Effector memory CD8-positive, alpha-beta T cell (primary cell): ENCODE measurements around the gene PKHD1.
"Not testable (repeated sequence)": the region's sequence is repeated elsewhere in the genome, so short reads cannot be mapped to it uniquely, and the experiment has no call there.

Experiments used
- ATAC-seq: fragments of 150-1000 bp; cut with Tn5 transposase; replicated peaks from 2 replicates; pipeline ENCODE4 v1.10.0; 2021; ENCODE audit warnings: mild to moderate bottlenecking, moderate library complexity
- DNase-seq, 3 experiments: peaks; one replicate each; pipeline ENCODE4 v3.0.0; 2021
- H3K27ac Mint-ChIP-seq, 2 donors: one replicate each; pipeline ENCODE4 v1.8.0; 2022; ENCODE audit warnings: mild to moderate bottlenecking in 2 of 2, mixed read lengths in 2 of 2, moderate library complexity in 2 of 2
- H3K27me3 Mint-ChIP-seq, 2 donors: one replicate each; pipeline ENCODE4 v1.8.0; 2022; ENCODE audit warnings: mixed read lengths in 2 of 2
- H3K36me3 Mint-ChIP-seq: one replicate; pipeline ENCODE4 v1.8.0; 2022; ENCODE audit warnings: mild to moderate bottlenecking, moderate library complexity, mixed read lengths; ENCODE audit not compliant: insufficient read depth
- H3K4me1 Mint-ChIP-seq, 2 donors: one replicate each; pipeline ENCODE4 v1.8.0; 2022; ENCODE audit warnings: low read depth in 2 of 2, mixed read lengths in 2 of 2
- H3K4me3 Mint-ChIP-seq, 2 donors: one replicate each; pipeline ENCODE4 v1.8.0; 2022; ENCODE audit warnings: mild to moderate bottlenecking in 2 of 2, mixed read lengths in 2 of 2, moderate library complexity in 2 of 2
- H3K9me3 Mint-ChIP-seq, 2 donors: one replicate each; pipeline ENCODE4 v1.8.0; 2022; ENCODE audit warnings: mixed read lengths in 2 of 2

Gene PKHD1

DNA sequence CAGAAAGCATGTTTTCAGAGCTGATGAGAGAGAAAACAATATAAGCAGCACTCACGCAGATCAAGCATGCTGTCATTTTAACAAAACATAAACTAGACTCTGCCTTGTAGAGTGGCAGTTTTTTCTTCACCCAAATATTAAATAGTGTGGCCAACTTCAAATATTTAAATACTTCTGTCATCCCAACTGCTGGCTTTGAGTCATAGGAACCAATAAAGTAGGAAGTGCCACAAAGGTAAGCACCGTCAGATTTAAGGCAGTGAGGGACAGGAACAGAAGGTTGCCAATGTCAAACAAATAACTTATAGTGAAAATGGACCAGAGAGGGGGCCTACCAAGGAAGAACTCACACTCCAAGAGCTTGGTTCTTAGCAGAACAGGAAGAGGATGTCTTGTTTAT is 222.2 kb downstream of the PKHD1 start:
- peaks cover 0 to 5% of the 10 kb centered on the region in 2 donors for H3K9me3 Mint-ChIP-seq

DNA sequence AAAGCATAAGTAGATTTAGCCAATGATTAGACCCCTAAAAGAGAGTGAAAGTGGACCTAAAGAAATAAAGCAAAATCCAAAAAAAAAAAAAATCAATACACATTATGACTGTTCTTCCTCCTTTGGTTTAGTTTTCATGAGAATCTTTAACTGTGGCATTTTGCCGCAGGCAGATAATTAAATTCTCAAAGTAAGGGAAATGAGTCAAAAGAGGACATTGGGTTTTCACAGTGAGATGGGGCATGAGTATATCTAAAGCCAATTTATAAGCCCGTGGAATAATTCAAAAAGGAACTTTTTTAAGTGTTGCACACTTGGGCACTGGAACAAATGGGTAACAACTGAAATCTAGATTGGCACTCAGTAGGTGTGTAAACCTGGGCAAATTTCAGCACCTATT is 230.3 kb downstream of the PKHD1 start:
- Mint-ChIP-seq H3K4me3 (no peak overlapping the region), H3K9me3 (peaks cover 0 to 1% of the 10 kb centered on the region in 2 donors), H3K27ac (no peak overlapping the region), H3K36me3 (no peaks in the 10 kb centered on the region), H3K4me1 (no peaks in the 10 kb centered on the region), H3K27me3 (peaks cover 0 to 14% of the 10 kb centered on the region in 2 donors)
- ATAC-seq (no peak), DNase-seq (no peak)

More for the DNA sequence above, 222.2 kb downstream of the PKHD1 start:
- no peak for ATAC-seq
- Mint-ChIP-seq H3K4me1 (no peaks in the 10 kb centered on the region), H3K36me3 (no peaks in the 10 kb centered on the region), H3K27ac (no peak overlapping the region), H3K27me3 (peaks cover 0 to 9% of the 10 kb centered on the region in 2 donors), H3K4me3 (no peak overlapping the region)
- no peak for DNase-seq

DNA sequence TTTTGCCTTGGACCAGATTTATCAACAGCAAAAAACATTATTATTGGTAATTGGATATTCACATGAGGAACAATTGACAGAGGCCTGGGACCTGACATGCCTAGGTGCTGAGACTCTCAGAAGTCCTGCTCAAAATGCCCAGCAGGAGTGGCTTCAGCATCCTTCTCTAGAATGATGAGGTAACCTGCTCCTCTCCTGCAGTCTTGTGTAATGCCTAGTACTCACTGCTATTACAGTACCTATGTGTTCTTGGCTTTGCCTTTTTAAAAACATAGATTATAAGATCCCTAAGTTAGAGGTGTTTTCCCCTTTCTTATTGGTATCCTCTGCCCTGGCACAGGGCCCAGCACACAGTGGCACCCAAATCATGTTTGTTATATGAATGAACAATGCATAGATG is 230.9 kb downstream of the PKHD1 start:
- no peak overlapping the region for H3K27ac Mint-ChIP-seq
- ATAC-seq (no peak), DNase-seq (no peak)
- H3K27me3 Mint-ChIP-seq: peaks cover 0 to 14% of the 10 kb centered on the region in 2 donors
- peaks cover 0 to 1% of the 10 kb centered on the region in 2 donors for H3K9me3 Mint-ChIP-seq
- H3K4me3 Mint-ChIP-seq: no peak overlapping the region
- no peaks in the 10 kb centered on the region for H3K36me3 Mint-ChIP-seq
- no peaks in the 10 kb centered on the region for H3K4me1 Mint-ChIP-seq

DNA sequence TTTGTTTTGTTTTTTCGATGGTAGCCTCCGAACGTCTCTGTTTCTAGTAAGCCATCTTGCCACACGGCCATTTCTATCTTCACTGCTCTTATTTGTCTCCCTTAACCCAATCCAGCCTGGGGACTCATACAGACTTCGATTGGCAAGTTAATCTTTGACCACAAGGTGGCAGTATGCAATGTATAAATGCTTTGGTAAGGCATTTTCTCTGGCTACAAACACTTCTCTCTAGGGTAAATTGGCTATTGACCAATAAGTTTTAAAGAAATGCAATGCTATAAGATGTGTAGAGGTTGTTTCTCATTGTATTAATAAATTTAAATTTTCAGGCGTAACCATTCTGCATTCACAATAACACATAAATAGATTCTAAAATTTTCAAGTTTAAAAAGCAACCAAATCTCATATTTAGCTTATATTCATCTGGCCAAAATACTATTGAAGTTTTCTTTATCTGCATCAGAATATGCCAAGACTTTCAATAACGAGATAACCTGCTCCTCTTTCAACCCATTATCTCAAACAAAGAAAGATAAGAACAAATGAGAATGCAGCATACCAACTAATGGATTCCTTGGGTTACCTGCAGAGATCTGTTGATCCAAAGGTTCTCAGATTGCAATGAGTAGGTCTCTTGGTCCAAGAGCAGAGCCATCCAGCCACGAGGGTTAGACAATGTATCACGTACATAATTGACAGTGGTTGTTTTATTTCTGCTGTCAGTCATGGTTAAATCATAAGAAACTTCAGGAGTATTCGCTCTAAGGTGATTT is 231.9 kb downstream of the PKHD1 start:
- Mint-ChIP-seq H3K27me3 (peaks cover 0 to 14% of the 10 kb centered on the region in 2 donors), H3K4me3 (no peak overlapping the region), H3K9me3 (peaks cover 0 to 2% of the 10 kb centered on the region in 2 donors), H3K36me3 (no peaks in the 10 kb centered on the region), H3K27ac (no peak overlapping the region), H3K4me1 (no peaks in the 10 kb centered on the region)
- no peak for ATAC-seq
- no peak for DNase-seq

DNA sequence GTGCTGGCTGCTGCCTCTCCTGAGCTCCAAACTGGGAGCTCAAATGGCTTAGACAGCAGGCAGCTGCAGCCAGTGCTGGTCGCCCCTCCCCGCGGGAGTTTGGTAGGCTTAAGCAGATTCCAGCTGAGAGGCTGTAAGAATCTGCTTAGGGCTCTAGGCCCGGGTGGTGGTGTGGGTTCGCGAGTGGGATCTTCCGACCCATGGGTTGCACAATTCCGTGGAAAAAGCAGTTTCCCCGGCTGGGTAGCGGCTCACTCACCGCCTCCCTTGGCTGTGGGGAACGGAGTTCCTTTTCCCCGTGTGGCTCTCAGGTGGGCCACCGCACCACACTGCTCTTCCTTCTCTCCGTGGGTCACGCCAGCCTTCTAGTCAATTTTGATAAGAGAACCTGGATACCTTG is 232.5 kb downstream of the PKHD1 start:
- H3K9me3 Mint-ChIP-seq: peaks cover 0 to 4% of the 10 kb centered on the region in 2 donors
- H3K4me3 Mint-ChIP-seq: no peak overlapping the region
- no peaks in the 10 kb centered on the region for H3K36me3 Mint-ChIP-seq
- H3K4me1 Mint-ChIP-seq: no peaks in the 10 kb centered on the region
- H3K27me3 Mint-ChIP-seq: peaks cover 0 to 14% of the 10 kb centered on the region in 2 donors
- DNase-seq (no peak), ATAC-seq (no peak)
- no peak overlapping the region for H3K27ac Mint-ChIP-seq

DNA sequence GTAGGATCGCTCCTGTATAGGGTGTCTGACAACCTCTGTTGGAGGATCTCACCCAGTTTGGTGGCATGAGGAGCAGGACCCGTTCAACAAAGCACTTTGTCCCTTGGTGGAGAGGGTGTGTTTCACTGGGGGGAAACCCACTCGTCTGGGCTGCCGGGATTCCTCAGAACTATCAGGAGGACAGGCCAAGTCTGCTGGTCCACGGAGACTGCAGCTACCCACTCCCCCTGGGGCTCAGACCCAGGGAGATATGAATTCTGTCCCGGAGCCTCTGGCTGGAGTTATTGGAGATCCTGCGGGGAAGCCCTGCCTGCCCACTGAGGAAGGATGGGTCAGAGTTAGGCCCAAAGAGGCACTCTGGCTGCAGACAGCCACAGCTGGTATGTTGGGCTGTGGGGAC is 233.1 kb downstream of the PKHD1 start:
- H3K36me3 Mint-ChIP-seq: no peaks in the 10 kb centered on the region
- H3K27ac Mint-ChIP-seq: no peak overlapping the region
- H3K9me3 Mint-ChIP-seq: peaks cover 0 to 4% of the 10 kb centered on the region in 2 donors
- H3K4me3 Mint-ChIP-seq: no peak overlapping the region
- peaks cover 0 to 14% of the 10 kb centered on the region in 2 donors for H3K27me3 Mint-ChIP-seq
- no peaks in the 10 kb centered on the region for H3K4me1 Mint-ChIP-seq
- DNase-seq (no peak), ATAC-seq (no peak)

DNA sequence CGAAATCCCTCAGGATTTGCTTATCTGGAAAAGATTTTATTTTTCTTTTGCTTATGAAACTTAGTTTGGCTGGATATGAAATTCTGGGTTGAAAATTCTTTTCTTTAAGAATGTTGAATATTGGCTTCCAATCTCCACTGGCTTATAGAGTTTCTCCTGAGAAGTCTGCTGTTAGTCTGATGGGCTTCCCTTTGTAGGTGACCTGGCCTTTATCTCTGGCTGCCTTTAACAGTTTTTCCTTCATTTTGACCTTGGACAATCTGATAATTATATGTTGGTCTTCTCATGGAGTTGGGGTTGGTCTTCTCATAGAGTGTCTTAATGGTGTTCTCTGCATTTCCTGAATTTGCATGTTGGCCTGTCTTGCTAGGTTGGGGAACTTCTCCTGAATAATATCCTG is 234.3 kb downstream of the PKHD1 start:
- not testable (repeated sequence) for H3K27ac Mint-ChIP-seq, H3K4me3 Mint-ChIP-seq, ATAC-seq, H3K9me3 Mint-ChIP-seq, H3K4me1 Mint-ChIP-seq, H3K36me3 Mint-ChIP-seq, DNase-seq
- peaks cover 0 to 14% of the 10 kb centered on the region in 2 donors for H3K27me3 Mint-ChIP-seq

DNA sequence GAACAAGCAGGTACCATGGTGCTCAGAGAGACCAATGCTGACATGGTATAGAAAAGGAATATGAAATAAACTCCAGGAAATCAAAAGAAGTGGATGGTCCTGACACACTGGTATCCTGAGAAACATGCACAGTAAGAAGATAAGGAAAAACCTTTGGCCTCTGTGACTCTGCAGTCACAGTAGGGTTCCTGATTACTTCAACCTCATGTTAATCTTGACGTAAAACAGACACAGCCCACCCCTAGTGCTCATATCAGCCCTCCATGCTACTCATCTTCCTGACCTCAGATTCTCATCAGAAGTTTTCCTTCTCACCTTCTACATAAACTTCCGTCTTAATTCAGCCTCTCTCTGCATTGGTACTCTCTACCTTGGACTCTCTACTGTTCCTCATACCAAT is 240.9 kb downstream of the PKHD1 start:
- no peak for DNase-seq
- Mint-ChIP-seq H3K9me3 (peaks cover 0 to 2% of the 10 kb centered on the region in 2 donors), H3K4me1 (no peaks in the 10 kb centered on the region), H3K4me3 (no peak overlapping the region), H3K27ac (no peak overlapping the region), H3K36me3 (no peaks in the 10 kb centered on the region), H3K27me3 (no peaks in the 10 kb centered on the region)
- ATAC-seq: no peak

DNA sequence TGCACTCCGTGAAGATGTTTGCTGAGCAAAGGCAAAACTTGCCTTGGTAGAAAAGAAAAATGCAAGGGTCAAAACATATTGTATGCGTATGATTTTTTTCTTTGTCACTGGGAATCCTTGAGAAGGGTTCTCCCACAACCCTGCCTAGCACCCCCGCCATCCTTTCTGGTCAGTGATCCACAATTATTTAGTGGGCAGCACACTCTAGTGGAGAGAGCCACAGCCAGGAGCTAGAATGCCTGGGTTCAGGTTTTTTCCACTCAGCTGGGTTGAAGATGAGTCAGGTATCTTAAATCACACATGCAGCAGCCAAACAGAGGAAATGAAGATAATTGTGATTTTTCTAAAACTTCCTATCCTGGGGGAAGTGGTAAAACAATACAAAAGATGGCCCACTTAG is 243.1 kb downstream of the PKHD1 start:
- no peaks in the 10 kb centered on the region for H3K36me3 Mint-ChIP-seq
- ATAC-seq (no peak), DNase-seq (no peak)
- H3K27me3 Mint-ChIP-seq: no peaks in the 10 kb centered on the region
- no peaks in the 10 kb centered on the region for H3K4me1 Mint-ChIP-seq
- H3K27ac Mint-ChIP-seq: no peak overlapping the region
- no peaks in the 10 kb centered on the region for H3K9me3 Mint-ChIP-seq
- no peak overlapping the region for H3K4me3 Mint-ChIP-seq

DNA sequence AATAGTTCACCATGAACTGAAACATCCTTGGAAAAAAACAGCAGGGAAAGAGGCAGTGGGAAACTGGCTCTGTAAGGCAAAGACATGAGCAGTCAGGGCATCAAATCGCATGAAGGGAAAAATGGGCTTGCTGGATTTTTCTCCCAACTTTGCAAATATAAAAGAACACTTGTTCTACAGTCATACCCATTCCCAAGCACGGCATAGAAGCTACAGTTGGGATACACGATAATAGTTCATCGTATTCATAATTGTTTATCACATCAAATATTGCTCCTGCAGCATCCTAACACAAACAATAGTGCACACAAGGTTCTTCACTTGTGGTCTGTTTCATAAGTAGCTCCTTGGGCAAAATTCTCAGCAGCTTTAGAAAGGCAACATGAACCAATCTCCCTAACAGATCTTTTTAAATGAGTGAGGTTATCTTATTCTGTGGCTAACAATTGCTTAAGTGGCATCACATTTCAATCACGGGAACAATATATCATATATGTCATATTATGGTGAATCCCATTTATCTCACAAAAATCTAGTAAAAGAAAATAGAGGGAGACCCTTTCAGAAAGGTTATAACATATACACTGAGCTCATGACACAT is 243.9 kb downstream of the PKHD1 start:
- ATAC-seq (no peak), DNase-seq (no peak)
- no peaks in the 10 kb centered on the region for H3K27me3 Mint-ChIP-seq
- no peaks in the 10 kb centered on the region for H3K4me1 Mint-ChIP-seq
- H3K4me3 Mint-ChIP-seq: no peak overlapping the region
- H3K36me3 Mint-ChIP-seq: no peaks in the 10 kb centered on the region
- H3K9me3 Mint-ChIP-seq: no peaks in the 10 kb centered on the region
- H3K27ac Mint-ChIP-seq: no peak overlapping the region

DNA sequence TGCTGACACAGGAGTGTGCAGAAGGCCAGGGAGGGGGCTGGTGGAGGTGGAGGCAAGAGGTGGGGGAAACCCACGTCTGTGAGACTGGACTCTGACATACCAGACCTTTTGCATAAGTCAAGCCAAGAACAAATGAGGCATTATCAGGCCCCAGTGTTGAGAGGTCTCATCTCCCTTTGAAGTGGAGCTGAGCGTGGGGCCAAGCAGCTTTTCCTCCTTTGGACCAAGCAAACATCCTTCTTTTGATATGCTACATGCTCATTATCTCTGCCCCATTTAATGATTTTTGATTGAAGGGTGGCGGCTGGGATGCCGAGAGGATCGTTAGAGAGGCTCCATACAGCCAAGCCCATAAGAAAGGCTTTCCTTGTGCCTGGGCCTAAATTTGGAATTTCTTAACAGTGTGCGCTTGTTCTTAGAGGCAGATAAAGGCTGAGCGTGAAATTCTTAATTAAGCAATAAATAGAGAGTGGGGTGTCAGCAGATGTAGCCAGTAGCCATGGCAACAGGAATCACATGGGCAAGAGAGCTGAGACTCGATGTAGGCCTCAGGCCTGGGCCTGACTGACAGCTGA is 244.5 kb downstream of the PKHD1 start:
- DNase-seq (no peak), ATAC-seq (no peak)
- H3K36me3 Mint-ChIP-seq: no peaks in the 10 kb centered on the region
- no peaks in the 10 kb centered on the region for H3K9me3 Mint-ChIP-seq
- no peak overlapping the region for H3K27ac Mint-ChIP-seq
- H3K4me3 Mint-ChIP-seq: no peak overlapping the region
- H3K27me3 Mint-ChIP-seq: no peaks in the 10 kb centered on the region
- no peaks in the 10 kb centered on the region for H3K4me1 Mint-ChIP-seq

DNA sequence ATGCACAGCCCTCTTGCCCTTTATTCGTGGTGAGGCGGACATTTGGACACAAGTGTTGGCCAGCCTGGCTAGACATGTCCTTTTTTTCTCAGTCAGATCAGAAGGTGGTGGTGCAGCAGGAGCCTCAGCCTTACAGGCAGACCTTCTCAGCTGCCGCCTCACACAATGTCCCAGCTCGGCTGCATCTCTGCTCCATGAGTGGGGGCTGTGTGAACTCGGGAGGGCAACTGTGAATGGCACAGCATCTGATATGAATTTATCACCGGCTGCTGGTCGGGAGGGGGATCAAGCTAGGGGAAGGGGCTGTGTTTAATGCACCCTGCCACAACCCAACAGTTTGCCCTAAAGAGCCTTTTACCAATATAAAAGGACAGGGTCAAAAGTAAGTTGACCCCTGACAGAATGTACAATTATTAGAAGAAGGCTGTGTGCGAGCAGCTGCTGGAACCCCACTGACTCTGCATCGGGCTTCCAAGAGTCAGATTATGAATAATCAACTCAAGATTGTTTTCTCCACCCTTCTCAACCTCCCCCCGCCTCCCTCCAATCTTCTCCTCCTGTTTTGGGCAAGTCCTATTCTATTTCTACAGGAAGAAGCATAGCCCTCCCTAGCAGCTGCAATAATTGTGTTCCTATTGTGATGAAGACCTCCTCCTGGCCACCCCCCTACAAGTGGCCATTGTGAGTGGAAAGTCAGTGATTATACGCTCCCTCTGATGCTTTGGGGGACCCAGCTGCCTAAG is 245.2 kb downstream of the PKHD1 start:
- Mint-ChIP-seq H3K9me3 (no peaks in the 10 kb centered on the region), H3K4me3 (no peak overlapping the region), H3K4me1 (no peaks in the 10 kb centered on the region), H3K27ac (no peak overlapping the region), H3K27me3 (no peaks in the 10 kb centered on the region), H3K36me3 (no peaks in the 10 kb centered on the region)
- no peak for DNase-seq
- no peak for ATAC-seq

DNA sequence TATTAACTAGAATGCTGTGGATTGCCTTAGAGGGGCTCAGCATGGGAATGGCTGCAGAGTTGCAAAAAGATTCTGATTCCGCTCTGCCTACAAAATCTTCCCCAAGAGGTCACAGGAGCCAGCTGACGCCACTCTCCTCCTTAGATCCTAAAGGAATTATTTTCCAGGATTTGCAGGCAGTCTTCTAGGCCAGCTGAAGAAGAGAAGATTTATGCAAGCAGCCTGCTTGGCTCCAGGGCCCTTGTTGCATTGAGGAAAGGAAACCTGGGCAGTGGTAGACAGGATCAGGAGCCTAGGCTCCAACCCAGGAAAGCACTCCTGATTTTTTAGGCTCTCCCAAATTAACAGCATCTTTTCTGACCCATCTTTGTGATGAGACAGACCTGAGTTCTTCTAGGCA is 245.8 kb downstream of the PKHD1 start:
- Mint-ChIP-seq H3K27ac (no peak overlapping the region), H3K4me1 (no peaks in the 10 kb centered on the region), H3K4me3 (no peak overlapping the region), H3K27me3 (no peaks in the 10 kb centered on the region), H3K36me3 (no peaks in the 10 kb centered on the region), H3K9me3 (no peaks in the 10 kb centered on the region)
- ATAC-seq (no peak), DNase-seq (no peak)
